Endometrium (tissue), 2 donors: ENCODE results near the gene TEAD1.

Experiments
- FAIRE-seq: peaks from 2 replicates; lab custom pipeline; 2012; peaks lifted over from hg19 to GRCh38; lab: Jason Lieb, UNC
- donor health status: control.
- donor health status: control.

The TEAD1 gene

DNA sequence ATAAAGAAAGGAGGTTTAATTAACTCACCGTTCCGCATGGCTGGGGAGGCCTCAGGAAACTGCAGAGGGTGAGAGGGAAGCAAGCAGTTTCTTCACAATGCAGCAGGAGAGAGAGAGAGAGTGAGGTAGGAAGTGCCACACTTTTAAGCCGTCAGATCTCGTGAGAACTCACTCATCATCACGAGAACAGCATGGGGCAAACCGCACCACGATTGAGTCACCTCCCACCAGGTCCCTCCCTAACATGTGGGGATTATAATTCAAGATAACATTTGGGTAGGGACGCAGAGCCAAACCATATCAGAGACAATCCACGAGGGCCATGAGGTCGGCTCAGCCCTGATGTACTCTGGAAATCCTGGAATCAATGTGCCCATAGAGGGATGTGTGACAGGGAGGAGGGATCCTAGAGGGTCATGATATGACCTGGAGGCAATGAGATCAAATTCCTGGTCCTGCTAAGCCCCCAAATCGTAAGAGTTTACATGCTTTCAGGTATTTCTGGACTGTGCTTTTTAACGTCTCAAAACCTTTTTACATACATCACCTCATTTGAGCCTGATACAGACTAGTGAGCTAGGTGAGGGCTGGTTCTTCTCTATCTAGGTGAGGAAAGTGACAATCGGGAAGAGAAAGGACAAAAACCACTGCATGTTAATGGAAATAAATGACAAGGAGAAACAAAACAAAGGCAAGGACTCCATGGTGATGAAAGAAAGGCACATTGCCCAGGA lies 315.4 kb downstream of the TEAD1 start:
- no peak for FAIRE-seq

DNA sequence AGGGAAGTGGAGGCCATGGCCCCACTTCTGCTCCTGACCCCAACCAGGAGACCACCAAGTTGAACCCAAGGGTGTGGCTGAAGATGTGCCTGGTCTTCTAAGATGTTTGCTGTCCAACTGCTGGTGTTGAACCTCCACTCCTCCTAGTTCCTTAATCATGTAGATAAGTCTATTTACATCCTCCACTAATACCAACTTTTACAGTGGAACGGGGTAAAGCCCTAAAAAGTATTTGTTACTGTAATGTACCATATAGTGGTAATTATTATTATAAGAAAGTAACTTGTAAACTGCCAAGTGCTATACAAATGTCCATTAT lies 315.9 kb downstream of the TEAD1 start:
- FAIRE-seq, result no peak

DNA sequence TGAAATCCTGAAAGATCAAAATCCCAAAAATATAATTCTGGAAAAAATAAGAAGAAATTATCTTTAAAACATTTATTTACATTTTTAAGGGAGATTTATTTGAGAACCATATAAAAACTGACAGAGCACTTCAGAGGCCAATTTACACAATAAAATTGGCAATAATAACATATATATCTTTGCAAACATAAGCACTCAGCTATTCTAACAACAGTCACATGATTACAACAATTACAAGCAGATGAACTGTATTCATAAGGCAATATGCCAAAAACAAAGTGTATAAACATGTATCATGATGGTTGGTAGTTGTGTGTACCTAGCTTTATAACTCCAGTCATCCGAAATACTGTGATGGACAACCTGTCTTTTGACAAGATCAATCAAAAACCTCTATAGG lies 317.2 kb downstream of the TEAD1 start:
- FAIRE-seq, result no peak

DNA sequence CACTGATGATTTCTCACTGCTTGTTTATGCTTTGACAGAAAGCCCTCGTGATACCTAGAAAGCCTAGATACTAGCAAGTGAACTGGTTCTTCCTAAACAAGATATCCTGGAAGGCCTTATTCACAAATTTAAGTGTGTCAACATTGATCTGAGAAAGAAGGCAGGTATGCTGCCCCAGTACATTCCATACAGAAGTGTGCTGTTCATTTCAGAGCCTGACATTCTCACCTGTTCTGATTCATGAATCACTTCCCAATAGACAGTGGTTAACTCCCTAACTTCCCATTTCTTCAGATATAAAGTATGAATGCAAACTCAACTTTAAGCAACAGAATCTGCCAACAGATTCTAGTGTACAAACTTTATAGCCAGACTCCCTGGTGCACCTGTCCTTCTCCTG lies 319.4 kb downstream of the TEAD1 start:
- no peak for FAIRE-seq
